HUES48 (cell line): ENCODE results near the gene DDX27.

Source experiments
- H3K27ac ChIP-seq: one replicate; pipeline ENCODE4 v1.7.0; 2013; ENCODE audit warnings: low read depth, low read length, inconsistent platforms
- H3K27me3 ChIP-seq: 2 replicates; pipeline ENCODE4 v1.6.1; 2013; ENCODE audit warnings: mild to moderate bottlenecking, low read length; ENCODE audit not compliant: control insufficient read depth, insufficient read depth
- H3K36me3 ChIP-seq: 2 replicates; pipeline ENCODE4 v1.6.1; 2013; ENCODE audit warnings: low read length; ENCODE audit not compliant: control insufficient read depth, insufficient read depth
- H3K4me1 ChIP-seq: 2 replicates; pipeline ENCODE4 v1.6.1; 2013; ENCODE audit warnings: mild to moderate bottlenecking, low read length; ENCODE audit not compliant: control insufficient read depth, insufficient read depth
- H3K4me3 ChIP-seq: 2 replicates; pipeline ENCODE4 v1.5.1; 2013; ENCODE audit warnings: mild to moderate bottlenecking, low read depth, low read length
- H3K9ac ChIP-seq: 2 replicates; pipeline ENCODE4 v1.6.1; 2013; ENCODE audit warnings: mild to moderate bottlenecking, low read depth, low read length, moderate library complexity
- H3K9me3 ChIP-seq: 2 replicates; pipeline ENCODE4 v1.6.1; 2013; ENCODE audit warnings: low read length; ENCODE audit not compliant: control insufficient read depth, insufficient read depth

The DDX27 gene

GRCh38 chr20:49230561-49231133 lies 11.4 kb downstream of the DDX27 start:
- H3K4me1 ChIP-seq = no peaks in the 10 kb centered on the region
- H3K36me3 ChIP-seq = peaks cover 87% of the 10 kb centered on the region
- H3K27ac ChIP-seq = no peak overlapping the region
- no peak overlapping the region for H3K4me3 ChIP-seq
- H3K9me3 ChIP-seq = no peaks in the 10 kb centered on the region
- no peak overlapping the region for H3K9ac ChIP-seq
- H3K27me3 ChIP-seq = no peaks in the 10 kb centered on the region

DNA sequence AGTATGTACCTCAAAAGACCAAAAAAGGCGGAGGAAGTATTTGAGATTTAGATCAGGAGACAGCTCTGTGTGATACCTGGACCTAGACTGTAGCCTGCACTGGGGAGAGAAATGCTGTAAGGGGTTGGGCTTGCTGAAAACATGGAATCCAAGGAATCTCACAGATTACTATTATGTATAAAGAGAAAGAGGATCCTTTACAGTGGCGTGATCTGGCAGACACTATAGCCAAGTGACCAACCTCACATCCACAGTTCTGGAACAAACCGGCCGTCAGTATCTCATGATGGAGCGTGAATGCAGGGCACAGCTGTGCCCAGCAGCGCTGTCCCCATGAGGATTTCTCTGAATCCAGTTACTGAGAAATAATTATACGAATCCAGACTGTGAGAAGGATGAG lies 12.3 kb downstream of the DDX27 start:
- H3K4me1 ChIP-seq = no peaks in the 10 kb centered on the region
- no peak overlapping the region for H3K4me3 ChIP-seq
- no peaks in the 10 kb centered on the region for H3K27me3 ChIP-seq
- H3K27ac ChIP-seq = no peak overlapping the region
- peaks cover 85% of the 10 kb centered on the region for H3K36me3 ChIP-seq
- no peak overlapping the region for H3K9ac ChIP-seq
- H3K9me3 ChIP-seq = no peaks in the 10 kb centered on the region

DNA sequence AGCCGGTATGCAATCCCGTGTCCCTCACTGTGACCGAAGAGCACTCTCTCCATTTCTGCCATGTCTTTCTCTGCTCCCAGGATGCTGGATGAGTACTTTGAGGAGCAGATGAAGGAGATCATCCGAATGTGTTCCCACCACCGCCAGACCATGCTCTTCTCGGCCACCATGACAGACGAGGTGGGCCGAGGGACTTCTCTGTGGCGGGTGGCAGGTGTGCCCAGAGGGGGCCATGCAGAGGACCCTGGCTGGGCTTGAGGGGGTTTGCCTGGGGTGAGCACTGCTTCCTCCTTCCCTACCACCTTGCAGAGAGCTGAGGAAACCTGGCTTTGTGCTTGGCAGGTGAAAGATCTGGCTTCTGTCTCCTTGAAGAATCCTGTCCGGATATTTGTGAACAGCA lies 14.0 kb downstream of the DDX27 start:
- Histone ChIP-seq H3K27me3 (no peaks in the 10 kb centered on the region), H3K4me1 (no peaks in the 10 kb centered on the region), H3K27ac (no peak overlapping the region), H3K4me3 (no peak overlapping the region), H3K9me3 (no peaks in the 10 kb centered on the region), H3K9ac (no peak overlapping the region), H3K36me3 (peaks cover 89% of the 10 kb centered on the region)

GRCh38 chr20:49234831-49235230 lies 15.6 kb downstream of the DDX27 start:
- H3K27me3 ChIP-seq = no peaks in the 10 kb centered on the region
- no peak overlapping the region for H3K4me3 ChIP-seq
- peaks cover 90% of the 10 kb centered on the region for H3K36me3 ChIP-seq

GRCh38 chr20:49236301-49236700 lies 17.1 kb downstream of the DDX27 start:
- Histone ChIP-seq H3K9ac (no peak overlapping the region), H3K4me3 (no peak overlapping the region), H3K4me1 (no peaks in the 10 kb centered on the region), H3K9me3 (no peaks in the 10 kb centered on the region), H3K27ac (no peak overlapping the region), H3K36me3 (peaks cover 90% of the 10 kb centered on the region), H3K27me3 (no peaks in the 10 kb centered on the region)

More at GRCh38 chr20:49234831-49235230, 15.6 kb downstream of the DDX27 start:
- no peak overlapping the region for H3K27ac ChIP-seq
- H3K9ac ChIP-seq = no peak overlapping the region
- no peaks in the 10 kb centered on the region for H3K9me3 ChIP-seq
- no peaks in the 10 kb centered on the region for H3K4me1 ChIP-seq

- H3K36me3 ChIP-seq = peaks cover 93% of the 10 kb centered on the region
- H3K4me3 ChIP-seq = no peak overlapping the region
- no peaks in the 10 kb centered on the region for H3K9me3 ChIP-seq
- H3K27ac ChIP-seq = no peak overlapping the region
- H3K9ac ChIP-seq = no peak overlapping the region
- H3K4me1 ChIP-seq = no peaks in the 10 kb centered on the region
- no peaks in the 10 kb centered on the region for H3K27me3 ChIP-seq
Measured at GRCh38 chr20:49237531-49237930, 18.3 kb downstream of the DDX27 start.

- H3K9me3 ChIP-seq = no peaks in the 10 kb centered on the region
- H3K4me1 ChIP-seq = no peaks in the 10 kb centered on the region
- H3K4me3 ChIP-seq = no peak overlapping the region
- H3K27me3 ChIP-seq = no peaks in the 10 kb centered on the region
- peaks cover 95% of the 10 kb centered on the region for H3K36me3 ChIP-seq
- no peak overlapping the region for H3K9ac ChIP-seq
- H3K27ac ChIP-seq = no peak overlapping the region
Measured at GRCh38 chr20:49245921-49246740, 26.9 kb downstream of the DDX27 start.

DNA sequence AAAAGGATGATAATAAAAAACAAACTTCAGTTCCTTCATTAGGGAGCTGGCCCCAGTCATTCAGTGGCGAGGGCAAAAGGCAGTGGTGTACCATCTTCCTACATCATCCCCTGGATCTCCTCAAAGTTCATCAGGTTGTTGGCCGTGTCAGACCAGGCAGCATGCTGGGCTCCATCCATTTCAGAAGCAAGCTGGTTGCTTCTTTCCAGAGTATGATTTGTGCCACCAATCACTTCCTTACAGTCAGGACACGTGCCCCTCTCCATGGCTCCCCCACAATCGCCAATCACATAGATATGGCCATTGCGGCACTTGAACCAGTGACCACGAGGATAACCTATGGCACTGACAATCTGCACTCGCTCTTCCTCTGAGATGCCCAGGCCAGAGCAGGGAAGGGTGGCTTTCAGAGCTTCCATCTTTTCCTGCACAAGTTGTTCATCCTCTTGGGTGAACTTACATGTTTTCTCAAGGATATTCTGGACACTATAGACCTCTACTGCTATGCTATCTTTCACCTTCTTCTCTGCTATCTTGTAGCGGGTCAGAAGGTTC lies 28.0 kb downstream of the DDX27 start:
- Histone ChIP-seq H3K9ac (no peak overlapping the region), H3K4me1 (no peaks in the 10 kb centered on the region), H3K36me3 (peaks cover 92% of the 10 kb centered on the region), H3K9me3 (no peaks in the 10 kb centered on the region), H3K27ac (no peak overlapping the region), H3K27me3 (no peaks in the 10 kb centered on the region), H3K4me3 (no peak overlapping the region)

GRCh38 chr20:49247792-49248191 lies 28.6 kb downstream of the DDX27 start:
- no peak overlapping the region for H3K9ac ChIP-seq
- H3K4me3 ChIP-seq = no peak overlapping the region
- H3K4me1 ChIP-seq = no peaks in the 10 kb centered on the region
- H3K36me3 ChIP-seq = peaks cover 92% of the 10 kb centered on the region
- H3K9me3 ChIP-seq = no peaks in the 10 kb centered on the region
- H3K27me3 ChIP-seq = no peaks in the 10 kb centered on the region
- no peak overlapping the region for H3K27ac ChIP-seq

GRCh38 chr20:49248301-49248700 lies 29.1 kb downstream of the DDX27 start:
- Histone ChIP-seq H3K27me3 (no peaks in the 10 kb centered on the region), H3K36me3 (peaks cover 92% of the 10 kb centered on the region), H3K9ac (no peak overlapping the region), H3K4me3 (no peak overlapping the region), H3K27ac (no peak overlapping the region), H3K9me3 (no peaks in the 10 kb centered on the region), H3K4me1 (no peaks in the 10 kb centered on the region)
